ENCODE measurements around the gene METTL13.

The METTL13 gene

DNA sequence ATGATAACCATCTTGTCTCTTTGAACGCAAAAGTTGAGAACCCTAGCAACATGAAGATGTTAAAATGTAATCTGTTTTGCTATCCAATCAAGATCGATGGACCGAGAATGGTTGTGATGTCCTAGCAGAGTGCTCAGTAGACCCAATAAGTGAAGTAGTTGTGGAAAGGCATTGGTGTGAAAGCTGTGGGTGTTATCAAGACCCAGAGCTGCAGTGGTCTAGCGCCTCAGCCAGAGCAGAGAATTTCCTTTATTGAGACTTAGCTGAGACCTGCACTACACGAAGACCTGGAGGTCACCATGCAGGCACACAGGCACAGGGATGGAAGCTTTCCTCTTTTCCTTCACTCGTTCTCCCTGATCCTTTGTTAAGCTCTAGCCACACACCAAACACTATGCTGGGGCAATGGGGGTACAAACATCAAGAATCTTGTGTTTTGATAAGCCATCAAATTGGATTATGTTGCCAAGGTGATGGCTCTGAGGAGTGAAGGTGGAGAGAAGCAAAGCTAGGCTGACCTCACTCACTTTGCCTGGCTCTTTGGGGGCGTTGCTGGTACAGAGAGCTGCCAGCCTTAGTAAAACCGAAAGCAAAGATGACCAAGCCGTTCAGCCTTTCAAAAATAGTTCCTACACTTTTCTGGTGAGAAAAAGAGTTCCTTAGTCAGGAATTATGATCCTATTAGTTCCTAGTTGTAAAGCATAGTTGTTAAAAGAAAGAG is 24.1 kb downstream of the METTL13 start:
- DNase-seq: no peak

DNA sequence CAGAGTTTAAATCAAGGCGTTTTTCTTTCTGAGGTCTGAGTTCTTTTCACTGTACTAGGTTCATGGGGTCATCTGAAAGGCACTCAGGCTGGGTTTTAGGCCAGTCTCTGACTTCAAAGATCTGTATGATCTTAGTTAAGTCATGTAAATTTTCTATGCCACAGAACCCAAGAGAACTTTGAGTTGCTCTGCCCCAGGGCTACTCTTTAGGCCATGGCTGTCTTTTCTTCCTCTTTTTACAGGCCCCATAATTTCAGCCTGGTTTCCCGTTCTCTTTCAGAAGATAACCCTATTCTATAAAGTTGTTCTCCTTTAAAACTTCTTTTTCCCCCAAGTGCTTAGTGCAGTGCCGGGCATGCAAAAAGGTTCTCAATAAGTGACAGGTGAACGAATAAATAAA is 26.1 kb downstream of the METTL13 start:
- no peak for DNase-seq

DNA sequence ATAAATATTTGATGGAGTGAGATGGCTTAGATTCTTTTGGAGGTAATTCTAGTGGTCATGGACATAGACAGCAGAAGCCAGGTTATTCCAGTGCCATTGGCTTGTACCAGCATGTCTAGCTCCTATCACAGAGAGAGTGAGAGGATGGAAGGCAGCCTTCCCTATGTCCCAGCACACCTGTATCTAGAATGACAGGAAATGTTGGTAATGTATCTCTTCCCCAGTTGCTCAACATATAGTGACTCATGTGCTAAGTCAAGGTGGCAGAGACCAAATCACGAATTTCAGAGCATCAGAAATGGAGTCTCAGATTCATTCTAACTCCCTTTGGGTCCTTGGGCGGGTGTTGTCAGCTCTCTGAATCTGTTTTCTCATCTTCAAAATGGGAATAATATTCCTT is 28.4 kb downstream of the METTL13 start:
- DNase-seq: no peak

DNA sequence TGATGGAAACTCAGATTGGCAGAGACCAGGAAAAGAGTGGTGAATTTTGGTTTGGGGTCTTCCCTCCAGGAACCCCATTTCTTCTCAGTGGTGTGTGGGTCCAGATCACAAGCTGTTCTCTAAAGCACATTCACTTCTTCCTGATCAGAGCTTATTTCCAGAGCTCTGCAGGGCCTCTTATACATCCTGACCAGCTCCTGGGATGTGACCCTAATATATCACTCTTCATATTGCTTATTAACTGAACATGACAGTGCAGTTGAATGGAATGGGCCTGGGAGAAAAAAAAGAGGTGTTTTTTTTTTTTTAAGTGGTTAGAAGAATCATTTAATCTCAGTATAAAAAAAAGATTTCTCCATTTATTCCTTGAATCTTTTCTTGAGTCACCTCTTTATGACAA is 30.2 kb downstream of the METTL13 start:
- DNase-seq: no peak

DNA sequence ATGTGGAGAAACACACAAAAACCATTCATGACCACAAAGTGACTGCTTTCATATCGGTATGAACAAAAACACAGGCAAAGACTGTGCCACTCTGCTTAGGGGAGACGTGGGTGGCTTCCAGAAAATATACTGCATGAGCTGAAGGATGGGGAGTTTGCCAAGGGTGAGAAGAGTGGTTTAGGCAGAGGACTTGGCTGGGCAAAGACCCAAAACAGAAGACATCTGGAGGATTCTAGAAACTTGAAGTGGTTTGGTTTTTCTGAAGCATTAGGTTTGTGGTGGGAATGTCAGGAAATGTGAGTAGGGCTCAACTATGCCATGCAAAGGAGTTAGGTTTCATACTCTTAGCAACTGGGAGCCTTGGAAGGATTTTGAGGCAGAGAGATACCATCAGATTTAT is 33.2 kb downstream of the METTL13 start:
- DNase-seq: peak; percentile 56

DNA sequence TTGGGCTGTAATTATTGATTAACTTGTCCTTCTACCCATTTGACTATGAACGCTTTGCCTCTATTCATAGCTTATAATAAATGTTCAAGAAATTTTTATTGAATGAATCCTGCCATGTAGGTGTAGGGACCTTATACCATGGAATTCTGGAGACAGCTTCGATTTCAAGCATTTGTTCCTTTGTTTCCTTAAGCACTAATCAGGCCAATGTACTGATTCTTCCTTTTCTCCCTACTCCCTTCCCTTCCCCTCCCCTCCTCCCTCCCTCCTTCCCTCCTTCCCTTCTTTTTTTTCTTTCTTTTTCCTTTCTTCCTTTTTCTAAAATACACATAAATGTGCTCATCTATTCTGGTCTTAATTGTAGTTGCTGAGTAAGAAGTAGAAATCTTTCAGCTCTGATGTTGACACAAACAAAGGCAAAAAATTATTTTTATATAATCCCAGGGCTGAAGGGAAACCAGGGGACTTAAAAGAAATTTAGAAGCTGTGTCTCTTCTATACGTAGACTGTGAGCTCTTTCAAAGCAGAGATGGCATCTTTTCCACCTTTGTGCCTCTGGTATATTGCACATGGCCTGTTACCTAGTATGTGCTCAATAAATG is 34.9 kb downstream of the METTL13 start:
- no peak for DNase-seq

DNA sequence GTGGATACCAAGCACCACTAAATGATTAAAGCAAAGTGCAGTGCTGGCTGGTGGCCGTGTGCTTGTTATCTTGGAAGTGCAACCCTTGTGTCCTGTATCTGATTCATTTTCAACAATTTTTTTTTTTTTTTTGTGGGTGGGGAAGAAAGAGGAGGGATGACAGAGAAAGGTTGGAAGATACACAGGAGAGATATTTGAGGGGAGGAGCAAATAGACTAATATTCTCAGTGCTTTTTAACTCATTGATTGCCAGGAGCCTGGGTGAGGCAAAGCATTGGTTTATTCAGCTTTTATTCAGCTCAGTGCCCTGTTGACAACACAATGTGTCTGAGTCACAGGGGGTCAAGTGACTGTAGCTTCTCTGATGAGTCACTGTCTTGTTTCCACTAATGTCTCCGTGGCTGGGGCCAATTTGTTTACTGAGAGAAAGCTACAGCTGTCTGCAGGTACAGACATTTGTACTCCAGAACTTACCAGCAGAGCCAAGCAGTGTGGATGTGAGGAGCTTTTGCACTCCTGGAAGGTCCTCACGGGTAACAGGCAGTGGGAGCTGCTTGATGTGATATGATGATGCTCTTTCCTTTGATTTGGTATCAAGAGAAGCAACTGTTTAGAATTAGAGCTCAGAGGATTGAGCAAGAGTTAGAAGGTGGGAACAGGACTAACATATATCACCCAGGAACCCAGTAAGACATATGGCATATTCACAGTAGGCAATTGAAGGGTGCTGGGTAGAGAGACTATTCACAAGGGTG is 36.2 kb downstream of the METTL13 start:
- DNase-seq: peak; percentile 79

GRCh38 chr1:171819946-171820345 is 38.5 kb downstream of the METTL13 start:
- DNase-seq: no peak

GRCh38 chr1:171826973-171827372 is 45.5 kb downstream of the METTL13 start:
- no peak for DNase-seq

DNA sequence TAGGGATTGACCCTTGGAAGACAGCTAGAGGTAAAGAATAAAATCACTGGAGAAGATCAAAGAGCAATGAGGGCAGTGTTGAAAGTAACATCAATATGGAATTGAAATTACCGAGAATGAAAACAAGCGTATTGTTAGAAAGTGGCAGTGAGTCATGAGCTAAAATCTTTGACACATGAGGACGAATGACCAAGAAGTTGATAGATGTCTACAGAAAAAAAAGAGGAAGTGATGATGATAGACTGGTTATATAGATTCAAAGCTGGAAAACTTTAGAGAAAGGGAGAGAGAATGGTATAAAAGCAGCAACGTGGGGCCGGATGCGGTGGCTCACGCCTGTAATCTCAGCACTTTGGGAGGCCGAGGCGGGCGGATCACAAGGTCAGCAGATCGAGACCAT is 47.3 kb downstream of the METTL13 start:
- no peak for DNase-seq

DNA sequence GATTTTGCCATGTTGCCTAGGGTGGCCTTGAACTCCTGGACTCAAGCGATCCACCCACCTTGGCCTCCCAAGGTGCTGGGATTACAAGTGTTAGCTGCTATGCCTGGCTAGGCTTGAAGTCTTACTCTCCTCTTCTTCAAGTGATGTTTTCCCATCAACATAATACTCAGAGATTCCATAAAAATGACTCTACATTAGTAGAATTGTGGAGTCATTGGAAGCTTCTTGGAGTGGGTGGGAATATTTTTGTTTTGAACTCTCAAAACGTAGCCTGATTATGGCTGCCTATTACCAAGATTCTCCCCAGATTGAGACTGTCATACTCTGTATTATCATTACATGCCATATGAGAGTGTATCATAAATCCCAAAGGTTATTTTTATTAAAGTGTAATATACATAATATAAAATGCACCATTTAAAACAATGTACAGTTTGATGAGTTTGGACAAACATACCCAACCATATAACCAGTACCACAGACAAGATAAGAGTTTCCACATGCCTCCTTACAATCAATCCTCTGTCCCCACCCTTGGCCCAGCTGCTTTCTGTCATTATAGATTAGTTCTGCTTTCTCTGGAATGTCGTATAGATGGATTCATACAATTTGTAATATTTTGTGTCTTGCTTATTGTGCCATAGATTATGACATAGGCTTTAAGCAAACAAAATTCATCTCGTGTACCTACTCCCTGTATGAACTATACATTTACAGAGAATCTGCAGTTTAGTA is 51.8 kb downstream of the METTL13 start:
- DNase-seq: peak; percentile 40

DNA sequence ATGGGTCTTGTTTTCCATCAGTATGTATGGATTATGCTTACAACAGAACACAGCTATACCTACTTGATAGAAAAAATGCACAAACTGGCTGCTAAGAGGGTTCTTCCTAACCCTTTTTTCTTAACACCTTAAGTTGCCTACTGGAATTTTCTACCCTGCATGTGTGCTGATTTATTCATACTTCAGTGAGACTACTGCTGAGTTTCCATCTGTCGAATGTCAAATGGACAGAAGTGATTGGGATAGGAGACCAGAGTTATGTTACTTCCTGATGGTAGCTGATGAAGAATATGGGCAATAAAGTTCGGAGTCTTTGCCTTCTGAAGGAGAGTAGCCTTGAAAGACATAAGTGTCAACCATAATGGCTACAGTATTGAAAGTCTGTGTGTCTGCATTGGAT is 53.4 kb downstream of the METTL13 start:
- no peak for DNase-seq

- no peak for DNase-seq
These were observed 54.4 kb downstream of the METTL13 start for GRCh38 chr1:171835891-171836290.

- DNase-seq: peak; percentile 74
These were observed 59.8 kb downstream of the METTL13 start, which contains the start of gene DNM3 for GRCh38 chr1:171841050-171841910. DNM3 (plus strand) TSS chr1:171841498; CDS start chr1:171841657, 159 bp downstream.

GRCh38 chr1:171841931-171842761 is 60.7 kb downstream of the METTL13 start:
- DNase-seq: peak; percentile 4

GRCh38 chr1:171844381-171844780 is 62.9 kb downstream of the METTL13 start:
- DNase-seq: no peak

- DNase-seq: no peak
These were observed 64.5 kb downstream of the METTL13 start for GRCh38 chr1:171845998-171846397.

Data from fibroblast of skin of right biceps (primary cell).